ENCODE data around the gene RSU1.

Gene RSU1

GRCh38 chr10:16585103-16585502 lies 232.1 kb downstream of the RSU1 start:
- no peak for DNase-seq

DNA sequence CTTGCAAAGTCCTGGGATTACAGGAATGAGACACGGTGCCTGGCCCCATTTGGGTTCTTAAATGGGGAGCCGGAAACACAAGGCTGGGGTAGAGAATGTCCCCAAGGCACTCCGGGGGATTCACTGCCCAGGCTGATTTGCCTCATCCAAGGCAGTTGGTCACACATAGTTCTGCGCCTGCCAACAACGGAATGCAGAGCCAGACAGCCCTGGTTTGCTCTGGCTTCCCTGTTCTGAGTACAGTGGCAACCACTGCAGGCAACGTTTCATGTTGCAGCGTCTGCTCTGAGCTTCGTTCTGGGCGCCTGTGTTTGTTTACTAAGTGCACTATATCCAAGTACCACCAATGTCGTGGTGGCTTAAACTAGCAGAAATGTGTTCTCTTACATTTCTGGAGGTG lies 233.8 kb downstream of the RSU1 start:
- no peak for DNase-seq

GRCh38 chr10:16581202-16581601 lies 236.0 kb downstream of the RSU1 start:
- no peak for DNase-seq

DNA sequence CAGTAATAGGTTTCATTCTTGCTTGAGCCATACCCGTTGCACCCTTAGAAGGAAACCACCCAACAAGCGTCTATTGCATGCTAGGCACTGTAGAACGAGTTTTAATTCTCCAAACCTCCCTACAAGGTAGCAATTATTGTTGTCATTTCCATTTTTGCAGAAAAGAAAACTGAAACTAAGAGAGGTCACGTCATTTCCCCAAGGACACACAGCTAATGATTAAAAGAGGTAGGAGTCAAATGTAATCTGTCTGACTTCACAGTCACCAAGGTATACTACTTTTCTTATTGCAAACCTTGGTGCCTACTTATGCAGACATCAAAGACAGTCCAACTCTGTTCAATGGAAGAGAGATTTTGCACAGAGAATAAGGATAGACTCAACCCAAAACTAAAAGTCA lies 246.5 kb downstream of the RSU1 start:
- no peak for DNase-seq

- DNase-seq: no peak
Observed at GRCh38 chr10:16566202-16566805, 250.9 kb downstream of the RSU1 start.

- DNase-seq: no peak
Observed at GRCh38 chr10:16565604-16566003, 251.6 kb downstream of the RSU1 start.

- no peak for DNase-seq
Observed at GRCh38 chr10:16562891-16563290, 254.3 kb downstream of the RSU1 start.

DNA sequence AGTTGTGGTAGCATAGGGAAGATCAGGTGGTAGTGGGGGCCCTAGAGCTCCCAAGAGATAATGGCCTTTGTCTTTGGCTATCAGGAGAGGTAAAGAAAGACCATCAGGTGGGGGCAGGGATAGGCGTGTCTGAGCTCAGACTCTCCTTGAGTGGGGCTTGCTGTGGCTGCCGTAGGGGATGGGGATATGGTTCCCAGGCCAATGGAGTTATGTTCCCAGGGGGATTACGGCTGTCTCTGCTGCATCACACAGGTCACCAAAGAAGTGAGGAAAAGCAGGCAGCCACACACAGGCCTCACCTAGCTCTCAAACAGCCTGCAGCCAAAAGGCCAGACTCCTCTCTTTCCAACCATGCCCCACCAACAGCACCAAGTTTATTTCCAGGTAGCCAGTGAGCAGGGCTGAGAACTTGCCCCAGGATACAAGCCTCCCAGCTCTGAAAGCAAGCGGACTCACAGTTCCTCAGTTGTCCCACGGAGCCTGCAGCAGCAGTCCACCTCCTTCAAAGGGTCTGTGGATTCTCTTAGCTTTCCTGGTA lies 257.9 kb downstream of the RSU1 start:
- DNase-seq: no peak

GRCh38 chr10:16547973-16548372 lies 269.3 kb downstream of the RSU1 start:
- no peak for DNase-seq

- no peak for DNase-seq
Observed at GRCh38 chr10:16545116-16545736, 272.0 kb downstream of the RSU1 start.

- DNase-seq: no peak
Observed at GRCh38 chr10:16544591-16544990, 272.6 kb downstream of the RSU1 start.

DNA sequence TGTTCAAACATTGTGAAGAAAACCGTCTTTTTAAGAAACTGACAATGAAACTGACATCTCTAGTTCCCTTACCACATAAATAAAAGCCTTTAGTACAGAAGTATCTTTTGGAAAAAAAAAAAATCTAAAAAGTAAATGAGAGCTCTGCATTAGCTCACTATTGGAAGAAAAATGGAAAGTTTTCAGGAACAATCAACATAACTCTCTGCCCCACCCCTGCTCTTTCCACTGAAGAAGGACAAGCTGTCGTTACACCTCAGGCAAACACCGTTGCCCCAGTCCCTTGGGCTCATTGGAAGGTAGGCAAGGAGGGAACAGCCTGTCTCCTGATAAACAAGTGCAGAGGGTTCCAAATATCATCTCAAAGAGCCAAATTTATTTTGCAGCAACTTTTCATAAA lies 273.1 kb downstream of the RSU1 start:
- DNase-seq: no peak

Measured in central memory CD4-positive, alpha-beta T cell (primary cell).